Hepatocyte (in vitro differentiated cells): ENCODE measurements around the gene METAP2.

Source experiments
- EZH2phosphoT487 ChIP-seq: fragments of 200-600 bp; sonication (generic); IDR thresholded peaks from one replicate; pipeline ENCODE4 v1.6.1; 2018; ENCODE audit warnings: antibody characterized with exemption, mild to moderate bottlenecking, low read depth, moderate library complexity; ENCODE audit not compliant: unreplicated experiment, severe bottlenecking
- TF ChIP-seq, protein P1 (sequence below): fragments of 200-600 bp; sonication (generic); IDR thresholded peaks from 2 replicates; pipeline ENCODE4 v1.5.1; 2016; ENCODE audit warnings: antibody characterized with exemption, mild to moderate bottlenecking; ENCODE audit not compliant: poor library complexity

GRCh38 chr12:95470300-95470699 lies 3.7 kb upstream of the METAP2 start:
- TF ChIP-seq, protein P1, sequence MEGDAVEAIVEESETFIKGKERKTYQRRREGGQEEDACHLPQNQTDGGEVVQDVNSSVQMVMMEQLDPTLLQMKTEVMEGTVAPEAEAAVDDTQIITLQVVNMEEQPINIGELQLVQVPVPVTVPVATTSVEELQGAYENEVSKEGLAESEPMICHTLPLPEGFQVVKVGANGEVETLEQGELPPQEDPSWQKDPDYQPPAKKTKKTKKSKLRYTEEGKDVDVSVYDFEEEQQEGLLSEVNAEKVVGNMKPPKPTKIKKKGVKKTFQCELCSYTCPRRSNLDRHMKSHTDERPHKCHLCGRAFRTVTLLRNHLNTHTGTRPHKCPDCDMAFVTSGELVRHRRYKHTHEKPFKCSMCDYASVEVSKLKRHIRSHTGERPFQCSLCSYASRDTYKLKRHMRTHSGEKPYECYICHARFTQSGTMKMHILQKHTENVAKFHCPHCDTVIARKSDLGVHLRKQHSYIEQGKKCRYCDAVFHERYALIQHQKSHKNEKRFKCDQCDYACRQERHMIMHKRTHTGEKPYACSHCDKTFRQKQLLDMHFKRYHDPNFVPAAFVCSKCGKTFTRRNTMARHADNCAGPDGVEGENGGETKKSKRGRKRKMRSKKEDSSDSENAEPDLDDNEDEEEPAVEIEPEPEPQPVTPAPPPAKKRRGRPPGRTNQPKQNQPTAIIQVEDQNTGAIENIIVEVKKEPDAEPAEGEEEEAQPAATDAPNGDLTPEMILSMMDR, result no peak
- no peak for TF ChIP-seq EZH2phosphoT487
